ENCODE data around the gene SLC9A9. TPM values are rescaled to one million over a fixed set of nuclear protein-coding genes. Genes with fewer than 3 reads are reported as not detected.

Gene SLC9A9
- total and polyA plus RNA-seq, 8 donors, result 0.58 to 29.7 (median 14.0) TPM

DNA sequence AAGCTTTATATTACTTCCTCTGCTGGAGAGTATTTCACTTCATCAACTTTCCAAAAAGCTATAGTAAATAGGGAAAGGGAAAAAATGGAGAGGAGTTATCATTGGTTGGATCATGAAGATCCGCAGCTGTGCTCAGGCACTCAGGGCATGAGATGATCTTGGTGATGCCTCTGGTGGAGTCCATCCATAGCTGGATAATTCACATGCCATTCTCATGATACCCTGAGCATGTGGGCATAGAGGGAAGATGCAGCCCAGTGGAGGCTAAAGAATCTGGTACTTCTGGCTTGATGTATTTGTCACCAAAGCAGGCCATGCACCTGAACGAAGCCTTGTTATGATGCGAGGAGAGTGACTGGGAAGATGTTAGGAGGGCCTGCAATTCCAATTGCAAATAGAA is 578.5 kb downstream of the SLC9A9 start:
- no peaks in the 10 kb centered on the region for H3K4me1 ChIP-seq
- WGBS, 5 donors, result 90 to 95% (median 95%) methylated on average over 3 of the region's 3 CpGs
- no peaks in the 10 kb centered on the region for H3K27me3 ChIP-seq
- H3K36me3 ChIP-seq, result peaks cover 0 to 12% (median 10%) of the 10 kb centered on the region in 4 donors
- TF ChIP-seq CTCF (IDR thresholded peaks at IDR 0.05) (no peak), POLR2A (IDR thresholded peaks at IDR 0.05) (no peak), EP300 (IDR thresholded peaks at IDR 0.05) (no peak), POLR2AphosphoS5 (IDR thresholded peaks at IDR 0.05) (no peak)
- intact Hi-C loops (cut with DNase I; ENCODE audit: low total_unique reads), result no loop called here
- no peaks in the 10 kb centered on the region for H3K9me3 ChIP-seq
- no peak overlapping the region for H3K4me3 ChIP-seq
- DNase-seq, result no peak
- no peak overlapping the region for H3K27ac ChIP-seq

DNA sequence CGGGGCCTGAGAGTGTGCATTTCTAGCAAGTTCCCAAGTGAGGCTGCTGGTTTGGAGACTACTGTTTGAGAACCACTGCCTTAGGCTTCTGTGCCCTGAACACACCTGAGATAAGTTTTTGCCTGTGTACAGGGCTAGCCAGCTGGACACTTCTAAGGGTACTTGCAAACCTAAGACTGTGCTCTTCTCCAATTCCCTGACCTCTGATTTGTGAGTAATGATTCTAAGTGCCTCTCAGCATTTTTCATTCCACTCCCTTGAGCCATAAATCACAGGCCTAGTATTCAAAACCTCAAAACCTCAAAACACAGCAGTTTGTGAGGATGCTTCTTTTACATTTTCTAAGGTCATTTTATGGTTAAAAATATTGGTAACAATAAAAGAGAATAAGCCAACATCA is 580.3 kb downstream of the SLC9A9 start:
- WGBS, 5 donors, result 83 to 100% (median 92%) methylated on average over 1 of the region's 1 CpG
- TF ChIP-seq POLR2AphosphoS5 (IDR thresholded peaks at IDR 0.05) (no peak), CTCF (IDR thresholded peaks at IDR 0.05) (no peak), POLR2A (IDR thresholded peaks at IDR 0.05) (no peak), EP300 (IDR thresholded peaks at IDR 0.05) (no peak)

GRCh38 chr3:143266927-143267326 is 581.3 kb downstream of the SLC9A9 start:
- no peak for DNase-seq
- TF ChIP-seq EP300 (IDR thresholded peaks at IDR 0.05) (no peak), POLR2AphosphoS5 (IDR thresholded peaks at IDR 0.05) (no peak), POLR2A (IDR thresholded peaks at IDR 0.05) (no peak), CTCF (IDR thresholded peaks at IDR 0.05) (no peak)
- peaks cover 0 to 12% (median 10%) of the 10 kb centered on the region in 4 donors for H3K36me3 ChIP-seq
- H3K27me3 ChIP-seq, result no peaks in the 10 kb centered on the region
- no peaks in the 10 kb centered on the region for H3K9me3 ChIP-seq
- no peaks in the 10 kb centered on the region for H3K4me1 ChIP-seq
- H3K27ac ChIP-seq, result no peak overlapping the region
- H3K4me3 ChIP-seq, result no peak overlapping the region
- intact Hi-C loops (cut with DNase I; ENCODE audit: low total_unique reads), result no loop called here

More for the DNA sequence above, 580.3 kb downstream of the SLC9A9 start:
- Histone ChIP-seq H3K36me3 (peaks cover 0 to 12% (median 10%) of the 10 kb centered on the region in 4 donors), H3K27ac (no peak overlapping the region), H3K27me3 (no peaks in the 10 kb centered on the region), H3K4me1 (no peaks in the 10 kb centered on the region), H3K4me3 (no peak overlapping the region), H3K9me3 (no peaks in the 10 kb centered on the region)
- intact Hi-C loops (cut with DNase I; ENCODE audit: low total_unique reads), result no loop called here
- DNase-seq, result no peak

GRCh38 chr3:143266511-143266910 is 581.8 kb downstream of the SLC9A9 start:
- no peaks in the 10 kb centered on the region for H3K27me3 ChIP-seq
- no peak overlapping the region for H3K4me3 ChIP-seq
- no peaks in the 10 kb centered on the region for H3K4me1 ChIP-seq
- no peaks in the 10 kb centered on the region for H3K9me3 ChIP-seq
- H3K27ac ChIP-seq, result no peak overlapping the region
- 64 to 71% (median 69%) methylated on average over 2 of the region's 2 CpGs for WGBS, 5 donors
- intact Hi-C loops (cut with DNase I; ENCODE audit: low total_unique reads), result no loop called here
- H3K36me3 ChIP-seq, result peaks cover 0 to 12% (median 10%) of the 10 kb centered on the region in 4 donors
- peak in 1 of 2 donors; percentile 41 for DNase-seq
- no peak for TF ChIP-seq POLR2A (IDR thresholded peaks at IDR 0.05)
- TF ChIP-seq CTCF (IDR thresholded peaks at IDR 0.05), result no peak
- TF ChIP-seq EP300 (IDR thresholded peaks at IDR 0.05), result no peak
- no peak for TF ChIP-seq POLR2AphosphoS5 (IDR thresholded peaks at IDR 0.05)
